HS-5 (cell line): ENCODE data around the gene LCK.
"Not testable (repeated sequence)": the region's sequence is repeated elsewhere in the genome, so short reads cannot be mapped to it uniquely, and the experiment has no call there.

Source experiments
- DNase-seq: peaks from one replicate; pipeline ENCODE4 v3.0.0-alpha.2; 2012; ENCODE audit warnings: low read depth

Gene LCK

DNA sequence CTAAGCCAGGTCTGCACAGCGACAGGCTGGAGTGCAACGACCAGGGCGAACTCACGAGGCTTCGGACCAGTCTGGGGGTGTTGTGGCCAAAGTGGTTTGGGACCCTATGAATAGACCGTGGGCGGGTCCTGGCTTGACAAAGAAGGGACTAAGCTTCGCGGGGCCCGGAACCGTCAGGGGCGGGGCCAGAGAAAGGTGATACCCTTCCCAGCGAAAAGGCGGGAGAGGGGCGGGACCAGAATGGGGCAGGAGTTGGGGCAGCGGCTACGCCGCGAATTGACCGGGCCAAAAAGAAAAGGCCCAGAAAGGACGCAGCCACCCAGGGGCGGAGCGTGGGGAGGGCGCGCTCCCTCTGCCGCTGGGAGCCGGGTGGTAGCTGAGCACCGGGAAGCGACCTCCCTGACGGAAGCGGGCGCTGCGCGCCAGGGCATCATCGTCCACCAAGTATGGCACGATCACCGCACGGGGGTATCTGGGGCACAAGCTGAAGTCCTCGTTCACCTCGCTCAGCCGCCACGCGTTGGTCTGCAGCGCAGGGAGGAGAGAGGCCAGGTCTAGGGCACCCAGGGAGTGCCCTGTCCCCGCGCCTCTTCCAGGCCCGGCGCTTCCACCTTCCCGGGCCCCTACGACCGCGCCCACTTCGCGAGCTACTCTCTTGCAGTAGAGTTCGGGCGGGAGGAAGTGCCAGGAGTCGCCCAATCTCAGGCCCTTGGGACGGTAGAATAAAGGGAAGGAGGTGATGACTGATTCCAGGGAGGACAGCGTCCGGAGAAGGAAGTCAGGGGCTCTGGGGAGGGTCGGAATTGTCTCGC lies 10.7 kb upstream of the LCK start:
- DNase-seq, result no peak

DNA sequence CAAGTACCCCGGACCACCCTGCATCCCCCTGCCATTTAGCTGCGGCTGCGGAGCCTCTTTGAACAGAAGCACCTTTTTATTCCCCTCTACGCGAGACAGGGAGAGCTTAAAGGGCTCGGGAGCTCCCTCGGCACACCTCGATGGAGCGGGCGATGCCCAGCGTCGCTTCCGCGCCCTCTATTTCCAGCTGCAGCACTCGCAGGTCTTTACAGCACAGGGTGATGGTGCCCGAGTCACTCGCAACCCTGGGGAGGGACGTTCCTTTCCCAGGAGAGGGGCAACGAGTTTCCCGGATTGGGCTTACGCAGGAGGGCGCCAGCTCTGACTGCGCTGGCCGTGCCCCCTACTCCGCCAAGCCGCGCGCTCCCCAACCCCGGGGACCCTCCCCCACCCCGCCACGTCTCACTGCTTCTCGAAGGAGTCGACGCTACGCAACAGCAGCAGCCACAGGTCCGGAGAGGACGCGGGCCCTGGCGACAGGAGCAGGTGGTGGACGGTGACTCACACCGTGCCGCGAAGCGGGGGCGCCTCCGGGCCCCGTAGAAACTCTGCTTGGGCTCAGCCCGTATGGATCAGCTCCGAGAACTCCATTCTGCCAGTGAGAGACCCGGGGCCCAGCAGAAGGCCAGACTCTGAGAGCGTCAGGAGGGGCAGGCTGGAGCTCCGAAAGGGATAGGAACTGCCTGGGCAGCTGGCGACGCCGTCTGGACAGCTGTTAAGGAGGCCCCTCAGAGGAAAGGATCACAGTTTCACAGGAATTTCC lies 9.9 kb upstream of the LCK start:
- DNase-seq, result no peak

DNA sequence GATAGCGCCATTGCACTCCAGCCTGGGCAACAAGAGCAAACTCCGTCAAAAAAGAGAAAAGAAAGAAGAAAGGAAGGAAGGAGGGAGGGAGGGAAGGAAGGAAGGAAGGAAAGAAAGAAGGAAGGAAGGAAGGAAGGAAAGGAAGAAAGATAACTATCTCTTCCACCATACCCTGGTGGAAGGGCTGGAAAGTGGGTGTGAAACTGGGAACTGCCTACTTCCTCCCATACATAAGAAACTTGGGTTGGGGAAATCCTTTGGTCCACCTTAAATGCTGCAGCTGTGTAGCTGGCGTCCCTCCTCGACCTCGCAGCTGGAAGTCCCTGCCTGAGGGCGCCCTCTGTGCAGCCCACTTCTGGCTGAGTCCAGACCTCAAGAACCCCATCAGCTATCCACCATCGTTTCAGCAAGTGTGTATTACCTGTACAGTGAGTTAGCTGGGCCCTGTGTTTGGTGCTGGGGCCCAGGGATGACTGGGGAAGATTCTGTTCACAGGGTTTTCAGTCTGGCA lies 8.7 kb upstream of the LCK start:
- DNase-seq, result no peak

- DNase-seq, result peak; percentile 59
These were observed 4.2 kb upstream of the LCK start, which contains the start of gene FAM167B for GRCh38 chr1:32246888-32247273. FAM167B (plus strand) TSS chr1:32247222; CDS start chr1:32247422, 200 bp downstream.

GRCh38 chr1:32247452-32247851 lies 3.6 kb upstream of the LCK start:
- no peak for DNase-seq

DNA sequence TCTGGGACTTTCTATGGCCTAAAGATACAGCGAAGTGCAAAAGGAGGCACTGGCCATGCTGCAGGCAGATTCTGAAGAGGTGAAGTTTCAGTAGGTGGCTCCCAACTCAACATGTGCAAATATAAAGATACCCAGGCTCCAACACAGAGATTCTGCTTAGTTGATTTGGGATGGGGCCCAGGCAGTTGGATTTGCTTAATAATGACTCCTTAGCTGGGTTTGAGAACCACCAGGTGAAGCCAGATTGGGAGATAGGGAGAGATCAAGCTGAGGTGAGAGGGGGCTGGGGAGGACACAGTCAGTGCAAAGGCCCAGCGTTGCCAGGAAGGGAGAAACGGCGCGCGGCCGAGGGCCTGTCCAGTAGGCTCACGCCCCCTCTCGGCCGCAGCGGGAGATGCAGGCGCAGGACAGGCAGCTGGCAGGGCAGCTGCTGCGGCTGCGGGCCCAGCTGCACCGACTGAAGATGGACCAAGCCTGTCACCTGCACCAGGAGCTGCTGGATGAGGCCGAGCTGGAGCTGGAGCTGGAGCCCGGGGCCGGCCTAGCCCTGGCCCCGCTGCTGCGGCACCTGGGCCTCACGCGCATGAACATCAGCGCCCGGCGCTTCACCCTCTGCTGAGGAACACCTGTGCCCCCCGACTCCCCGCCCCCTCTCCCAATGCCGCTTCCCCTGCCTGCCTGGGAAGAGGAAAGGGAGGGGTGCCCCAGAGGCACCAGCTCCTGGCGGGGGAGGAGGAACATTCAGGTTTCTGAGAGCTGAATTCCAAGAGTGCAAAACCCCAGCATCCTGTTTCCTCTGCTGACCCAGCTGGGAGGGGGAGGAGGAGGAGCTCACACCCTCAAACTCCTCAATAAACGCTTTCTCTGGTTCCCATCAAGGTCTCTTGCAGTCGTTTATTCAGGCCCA lies 2.8 kb upstream of the LCK start:
- DNase-seq, result no peak

GRCh38 chr1:32249831-32250525 lies 1.1 kb upstream of the LCK start:
- no peak for DNase-seq

DNA sequence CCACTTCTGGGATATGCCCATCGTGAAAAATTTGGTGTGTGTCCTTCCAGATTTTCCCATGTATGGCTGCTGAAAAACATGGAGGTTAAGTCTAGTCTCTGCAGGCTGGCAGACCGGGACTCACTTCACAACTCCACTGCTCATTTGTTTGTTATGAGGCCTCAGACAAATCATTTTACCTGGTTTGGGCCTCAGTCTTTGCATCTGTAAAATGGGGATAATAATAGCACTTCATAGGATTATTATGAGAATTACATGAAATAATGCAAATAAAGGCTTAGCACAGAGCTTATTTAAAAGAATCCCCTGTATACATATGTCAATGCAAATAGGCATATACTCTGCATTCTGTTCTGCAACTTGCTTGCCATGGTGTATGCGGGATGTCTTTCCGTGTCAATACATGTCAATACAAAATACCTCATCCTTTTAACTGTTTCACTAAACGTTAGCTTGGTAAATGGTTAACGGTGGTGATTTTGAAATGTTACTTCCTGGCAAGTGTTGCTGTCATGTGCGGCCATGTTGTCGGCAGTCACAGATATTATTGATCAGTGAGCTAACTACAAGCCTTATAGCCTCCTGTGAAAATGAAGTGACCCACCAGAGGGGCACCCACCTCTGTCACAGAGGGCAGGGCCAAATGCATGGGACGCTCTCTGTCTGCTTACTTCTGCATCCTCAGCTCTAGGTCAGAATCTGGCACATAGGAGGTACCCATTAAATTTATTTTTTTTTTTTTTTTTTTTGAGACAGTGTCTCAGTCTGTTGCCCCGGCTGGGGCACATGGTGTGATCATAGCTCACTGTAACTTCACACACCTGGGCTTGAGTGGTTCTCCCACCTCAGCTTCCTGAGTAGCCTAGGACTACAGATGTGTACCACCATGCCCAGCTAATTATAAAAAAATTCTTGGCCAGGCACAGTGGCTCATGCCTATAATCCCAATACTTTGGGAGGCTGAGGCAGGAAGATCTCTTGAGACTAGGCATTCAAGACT lies 4.3 kb downstream of the LCK start:
- no peak for DNase-seq

- DNase-seq, result no peak
These were observed 5.6 kb downstream of the LCK start for GRCh38 chr1:32256473-32257226.

DNA sequence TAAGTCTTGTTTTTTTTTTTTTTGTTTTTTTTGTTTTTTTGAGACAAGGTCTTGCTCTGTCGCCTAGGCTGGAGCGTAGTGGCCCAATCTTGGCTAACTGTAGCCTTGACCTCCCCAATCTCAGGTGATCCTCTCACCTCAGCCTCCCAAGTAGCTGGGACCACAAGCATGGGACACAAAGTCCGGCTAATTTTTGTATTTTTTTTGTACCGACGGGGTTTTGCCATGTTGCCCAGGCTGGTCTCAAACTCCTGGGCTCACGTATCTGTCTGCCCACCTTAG lies 6.1 kb downstream of the LCK start:
- no peak for DNase-seq

DNA sequence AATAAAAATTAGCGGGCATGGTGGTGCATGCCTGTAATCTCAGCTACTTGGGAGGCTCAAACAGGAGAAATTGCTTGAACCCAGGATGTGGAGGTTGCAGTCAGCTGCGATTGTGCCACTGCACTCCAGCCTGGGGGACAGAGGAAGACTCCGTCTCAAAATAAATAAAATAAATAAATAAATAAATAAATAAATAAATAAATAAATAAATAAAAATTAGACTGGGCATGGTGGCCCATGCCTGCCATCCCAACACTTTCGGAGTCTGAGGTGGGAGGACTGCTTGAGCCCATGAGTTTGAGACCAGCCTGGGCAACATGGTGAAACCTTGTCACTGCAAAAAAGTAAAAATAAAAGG lies 12.2 kb downstream of the LCK start:
- not testable (repeated sequence) for DNase-seq

- no peak for DNase-seq
These were observed 12.7 kb downstream of the LCK start for GRCh38 chr1:32263744-32264143.

GRCh38 chr1:32265846-32266245 lies 14.8 kb downstream of the LCK start:
- no peak for DNase-seq

- no peak for DNase-seq
These were observed 16.0 kb downstream of the LCK start for GRCh38 chr1:32266921-32267591.

DNA sequence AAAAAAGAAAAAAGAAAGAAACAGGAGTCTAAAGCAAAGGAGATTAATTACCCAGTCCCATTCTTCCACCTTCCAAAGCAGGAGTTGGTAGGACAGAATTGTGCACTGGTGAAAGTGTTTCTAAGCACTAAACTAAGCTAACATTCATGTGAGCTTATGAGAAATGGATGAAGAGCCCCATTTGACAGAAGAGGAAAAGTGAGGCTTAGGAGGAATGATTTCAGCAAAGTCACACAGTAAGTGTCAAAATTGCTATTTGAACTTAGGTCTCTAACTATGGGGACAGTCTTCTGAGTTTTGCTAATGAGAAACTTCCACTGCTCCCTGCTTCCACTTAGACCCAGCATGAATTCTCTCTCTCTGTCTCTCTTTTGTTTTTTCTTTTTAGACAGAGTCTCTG lies 18.7 kb downstream of the LCK start:
- no peak for DNase-seq

DNA sequence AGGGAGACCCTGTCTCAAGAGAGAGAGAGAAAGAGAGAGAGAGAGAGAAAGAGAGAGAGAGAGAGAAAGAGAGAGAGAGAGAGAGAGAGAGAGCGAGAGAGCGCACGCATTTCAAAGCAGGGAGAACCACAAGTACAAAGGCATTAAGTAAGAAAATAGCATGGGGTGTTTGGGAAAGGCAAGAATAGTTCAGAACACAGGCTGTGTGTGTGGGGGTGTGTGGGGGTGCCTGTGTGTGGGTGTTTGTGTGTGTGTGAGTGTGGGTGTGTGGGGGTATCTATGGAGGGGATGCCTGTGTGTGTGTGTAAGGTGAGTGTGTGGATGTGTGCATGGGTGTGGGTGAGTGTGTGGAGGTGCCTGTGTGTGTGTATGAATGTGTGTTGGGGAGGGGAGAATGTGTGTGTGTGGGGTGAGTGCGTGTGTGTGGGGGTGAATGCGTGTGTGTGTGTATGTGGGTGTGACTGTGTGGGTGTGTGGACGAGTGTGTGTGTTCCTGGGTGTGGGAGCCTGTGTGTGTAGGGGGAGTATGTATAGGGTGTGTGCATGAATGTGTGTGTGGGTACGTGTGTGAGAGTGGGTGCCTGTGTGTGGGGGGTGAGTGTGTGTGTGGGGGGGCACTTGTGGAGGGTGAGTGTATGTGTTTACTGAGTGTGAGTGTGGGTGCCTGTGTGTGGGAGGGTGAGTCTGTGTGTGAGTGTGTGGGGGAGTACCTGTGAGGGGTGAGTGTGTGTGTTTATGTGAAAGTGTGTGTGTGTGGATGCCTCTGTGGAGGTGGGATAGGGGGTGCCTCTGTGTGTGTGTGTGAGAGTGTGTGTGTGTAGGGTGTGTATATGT lies 21.7 kb downstream of the LCK start:
- no peak for DNase-seq

GRCh38 chr1:32273391-32274208 lies 22.5 kb downstream of the LCK start:
- no peak for DNase-seq
